HepG2 (cell line): Measurements from ENCODE around the gene EHD1. TPM values are rescaled to one million over a fixed set of nuclear protein-coding genes. Genes with fewer than 3 reads are reported as not detected.

Source experiments
- AHDC1 ChIP-seq: sonication (generic); formaldehyde crosslinking; IDR thresholded peaks from 2 replicates; pipeline ENCODE4 v1.5.1; 2020; ENCODE audit warnings: mild to moderate bottlenecking, missing genetic modification reagents, borderline replicate concordance
- HMGA1 ChIP-seq: sonication (generic); formaldehyde crosslinking; conservative IDR thresholded peaks from 2 replicates; pipeline ENCODE4 v1.4.0; 2020; ENCODE audit warnings: missing genetic modification reagents
- HNF4A ChIP-seq: sonication (generic); formaldehyde crosslinking; IDR thresholded peaks from 2 replicates; pipeline ENCODE4 v1.4.0; 2020; ENCODE audit warnings: missing genetic modification reagents
- JUNB ChIP-seq: sonication (generic); formaldehyde crosslinking; IDR thresholded peaks from 2 replicates; pipeline ENCODE4 v1.8.0; 2022; ENCODE audit warnings: missing genetic modification reagents, mild to moderate bottlenecking, borderline replicate concordance
- SIX4 ChIP-seq: sonication (generic); formaldehyde crosslinking; IDR thresholded peaks from 2 replicates; pipeline ENCODE4 v1.4.0; 2020; ENCODE audit warnings: missing genetic modification reagents
- SRSF1 ChIP-seq: fragments of 200-400 bp; formaldehyde crosslinking; optimal IDR thresholded peaks from 2 replicates; pipeline ENCODE3; 2017; ENCODE audit warnings: mild to moderate bottlenecking, low read depth, low read length, moderate library complexity
- THAP11 ChIP-seq: IDR thresholded peaks from 2 replicates; pipeline ENCODE4 v1.6.1; 2016; ENCODE audit warnings: missing biosample characterization, missing genetic modification reagents
- TRIM24 ChIP-seq: sonication (generic); formaldehyde crosslinking; IDR thresholded peaks from 2 replicates; pipeline ENCODE4 v1.8.0; 2022; ENCODE audit warnings: mild to moderate bottlenecking, missing genetic modification reagents
- ZFYVE20 ChIP-seq: sonication (generic); formaldehyde crosslinking; IDR thresholded peaks from 2 replicates; pipeline ENCODE4 v1.8.0; 2023; ENCODE audit warnings: low read depth, mild to moderate bottlenecking, moderate library complexity, missing genetic modification reagents, borderline replicate concordance
- ZMAT3 ChIP-seq: sonication (generic); formaldehyde crosslinking; conservative IDR thresholded peaks from 2 replicates; pipeline ENCODE4 v1.7.0; 2021; ENCODE audit warnings: missing genetic modification reagents
- ZNF253 ChIP-seq: sonication (generic); formaldehyde crosslinking; IDR thresholded peaks from 2 replicates; pipeline ENCODE4 v1.8.0; 2022; ENCODE audit warnings: mild to moderate bottlenecking, missing genetic modification reagents, borderline replicate concordance
- ZNF432 ChIP-seq: sonication (generic); formaldehyde crosslinking; IDR thresholded peaks from 2 replicates; pipeline ENCODE4 v1.5.0; 2020; ENCODE audit warnings: missing genetic modification reagents, mild to moderate bottlenecking, borderline replicate concordance
- ZNF501 ChIP-seq: sonication (generic); formaldehyde crosslinking; IDR thresholded peaks from 2 replicates; pipeline ENCODE4 v1.5.1; 2020; ENCODE audit warnings: mild to moderate bottlenecking, moderate library complexity, missing genetic modification reagents
- ZNF564 ChIP-seq: sonication (generic); formaldehyde crosslinking; IDR thresholded peaks from 2 replicates; pipeline ENCODE4 v1.8.1; 2023; ENCODE audit warnings: mild to moderate bottlenecking, missing genetic modification reagents
- ZNF567 ChIP-seq: sonication (generic); formaldehyde crosslinking; IDR thresholded peaks from 2 replicates; pipeline ENCODE4 v1.8.1; 2023; ENCODE audit warnings: mild to moderate bottlenecking, missing genetic modification reagents, borderline replicate concordance
- ZNF761 ChIP-seq: sonication (generic); formaldehyde crosslinking; conservative IDR thresholded peaks from 2 replicates; pipeline ENCODE4 v1.4.0; 2020; ENCODE audit warnings: mild to moderate bottlenecking, missing genetic modification reagents
- ZNF782 ChIP-seq: sonication (generic); formaldehyde crosslinking; IDR thresholded peaks from 2 replicates; pipeline ENCODE4 v1.4.0; 2020; ENCODE audit warnings: missing genetic modification reagents, mild to moderate bottlenecking, borderline replicate concordance
- polyA plus RNA-seq, 8 experiments: library from polyadenylated mRNA; depleted of rRNA in 3 of 8; stranded (reverse) in 7 of 8; unstranded in 1 of 8; fragments of >200 nt; fragmentation: Illumina TruSeq in 4 of 8; extraction: Trizol in 4 of 8; gene quantifications; 2 replicates each; pipeline versions ENCODE4 v1.2.1 to v1.2.3, GENCODE V29; 2011 to 2016; ENCODE audit warnings: low read depth in 4 of 8, missing spikeins in 1 of 8, mixed read lengths in 1 of 8; ENCODE audit not compliant: insufficient read depth in 1 of 8
- total RNA-seq, 5 experiments: library from RNA; depleted of rRNA; stranded (reverse); fragments of >200 nt; fragmentation: Illumina TruSeq; extraction: Trizol; gene quantifications; 2 replicates each; pipeline ENCODE4 v1.2.3, GENCODE V29; 2016; ENCODE audit warnings: low read depth in 1 of 5
- TF ChIP-seq, protein P1 (sequence below): sonication (generic); formaldehyde crosslinking; IDR thresholded peaks from 2 replicates; pipeline ENCODE4 v1.4.0; 2020; ENCODE audit warnings: missing genetic modification reagents
- TF ChIP-seq, protein P2 (sequence below): sonication (generic); formaldehyde crosslinking; IDR thresholded peaks from 2 replicates; pipeline ENCODE4 v1.5.0; 2020; ENCODE audit warnings: mild to moderate bottlenecking, missing genetic modification reagents, moderate library complexity

Gene EHD1
- total and polyA plus RNA-seq, 2 of the 13 experiments (the other 11 are each of a cell fraction or from before 2014, with no cell fraction given) = 23.6 to 26.6 TPM

DNA sequence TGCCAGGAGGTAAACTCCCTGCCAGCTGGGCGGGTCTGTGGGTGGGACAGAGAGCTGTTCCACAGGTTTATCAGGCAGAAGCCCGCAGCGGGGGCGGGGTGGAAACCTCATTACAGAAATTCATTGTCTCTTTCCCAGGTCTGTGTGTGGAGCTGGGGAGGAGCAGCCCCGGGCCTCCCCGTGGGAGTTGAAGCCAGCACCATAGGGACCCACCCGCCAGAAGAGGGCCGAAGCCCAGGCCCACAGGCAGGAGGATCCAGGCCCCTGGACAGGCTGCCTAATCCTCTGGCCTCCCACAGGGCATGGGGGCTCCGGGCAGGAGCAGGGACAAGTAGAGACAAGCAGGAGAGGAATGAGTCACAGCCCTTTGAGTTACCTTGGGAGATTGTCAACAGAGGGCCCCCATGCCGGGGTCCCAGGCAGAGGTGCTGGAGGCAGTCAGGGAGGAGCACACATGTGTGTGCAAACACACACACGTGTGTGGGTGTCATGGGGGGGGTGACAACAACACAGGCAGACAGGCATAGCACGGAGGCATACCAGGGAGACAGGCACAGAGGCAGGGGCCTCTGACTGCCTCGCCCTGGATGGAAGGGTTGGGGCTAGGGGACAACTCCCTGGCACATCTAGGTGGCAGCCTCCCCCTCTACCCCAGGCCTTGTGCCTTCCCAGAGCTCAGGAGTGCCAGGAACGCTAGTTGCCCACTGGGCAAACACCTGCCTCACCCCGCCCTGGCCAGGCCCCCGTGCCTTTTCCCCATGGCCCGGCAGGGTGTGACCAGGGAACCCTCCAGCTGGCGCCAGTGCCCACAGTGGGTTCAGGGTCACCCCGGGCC lies 35.4 kb downstream of the EHD1 start (continued):
- no peak for TF ChIP-seq HMGA1 (CRISPR knock-in tag)
- no peak for TF ChIP-seq ZFYVE20 (CRISPR knock-in tag)
- TF ChIP-seq ZNF567 (CRISPR knock-in tag) = no peak
- TF ChIP-seq ZNF501 (CRISPR knock-in tag) = peak; percentile 56; the same call in 1 of the 2 replicates
- no peak for TF ChIP-seq ZNF782 (CRISPR knock-in tag)
- TF ChIP-seq ZNF761 = no peak
- no peak for TF ChIP-seq SIX4 (CRISPR knock-in tag)
- peak; percentile 43; the same call in 1 of the 2 replicates for TF ChIP-seq ZNF564
- no peak for TF ChIP-seq ZNF253
- no peak for TF ChIP-seq ZNF432 (CRISPR knock-in tag)
- no peak for TF ChIP-seq TRIM24 (CRISPR knock-in tag)
- TF ChIP-seq THAP11 (CRISPR knock-in tag) = peak; percentile 80
- no peak for TF ChIP-seq ZMAT3 (CRISPR knock-in tag)
- TF ChIP-seq, protein P1, sequence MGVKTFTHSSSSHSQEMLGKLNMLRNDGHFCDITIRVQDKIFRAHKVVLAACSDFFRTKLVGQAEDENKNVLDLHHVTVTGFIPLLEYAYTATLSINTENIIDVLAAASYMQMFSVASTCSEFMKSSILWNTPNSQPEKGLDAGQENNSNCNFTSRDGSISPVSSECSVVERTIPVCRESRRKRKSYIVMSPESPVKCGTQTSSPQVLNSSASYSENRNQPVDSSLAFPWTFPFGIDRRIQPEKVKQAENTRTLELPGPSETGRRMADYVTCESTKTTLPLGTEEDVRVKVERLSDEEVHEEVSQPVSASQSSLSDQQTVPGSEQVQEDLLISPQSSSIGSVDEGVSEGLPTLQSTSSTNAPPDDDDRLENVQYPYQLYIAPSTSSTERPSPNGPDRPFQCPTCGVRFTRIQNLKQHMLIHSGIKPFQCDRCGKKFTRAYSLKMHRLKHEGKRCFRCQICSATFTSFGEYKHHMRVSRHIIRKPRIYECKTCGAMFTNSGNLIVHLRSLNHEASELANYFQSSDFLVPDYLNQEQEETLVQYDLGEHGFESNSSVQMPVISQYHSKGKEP (CRISPR knock-in tag) = no peak
- no peak for TF ChIP-seq JUNB (CRISPR knock-in tag)
- TF ChIP-seq, protein P2, sequence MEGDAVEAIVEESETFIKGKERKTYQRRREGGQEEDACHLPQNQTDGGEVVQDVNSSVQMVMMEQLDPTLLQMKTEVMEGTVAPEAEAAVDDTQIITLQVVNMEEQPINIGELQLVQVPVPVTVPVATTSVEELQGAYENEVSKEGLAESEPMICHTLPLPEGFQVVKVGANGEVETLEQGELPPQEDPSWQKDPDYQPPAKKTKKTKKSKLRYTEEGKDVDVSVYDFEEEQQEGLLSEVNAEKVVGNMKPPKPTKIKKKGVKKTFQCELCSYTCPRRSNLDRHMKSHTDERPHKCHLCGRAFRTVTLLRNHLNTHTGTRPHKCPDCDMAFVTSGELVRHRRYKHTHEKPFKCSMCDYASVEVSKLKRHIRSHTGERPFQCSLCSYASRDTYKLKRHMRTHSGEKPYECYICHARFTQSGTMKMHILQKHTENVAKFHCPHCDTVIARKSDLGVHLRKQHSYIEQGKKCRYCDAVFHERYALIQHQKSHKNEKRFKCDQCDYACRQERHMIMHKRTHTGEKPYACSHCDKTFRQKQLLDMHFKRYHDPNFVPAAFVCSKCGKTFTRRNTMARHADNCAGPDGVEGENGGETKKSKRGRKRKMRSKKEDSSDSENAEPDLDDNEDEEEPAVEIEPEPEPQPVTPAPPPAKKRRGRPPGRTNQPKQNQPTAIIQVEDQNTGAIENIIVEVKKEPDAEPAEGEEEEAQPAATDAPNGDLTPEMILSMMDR (CRISPR knock-in tag) = no peak; the same call in 1 of the 2 replicates
- TF ChIP-seq SRSF1 = peak; percentile 41
- peak; percentile 26; the same call in 1 of the 2 replicates for TF ChIP-seq HNF4A (CRISPR knock-in tag)
- no peak for TF ChIP-seq AHDC1 (CRISPR knock-in tag)
